ENCODE results near the gene MUCL1. TPM values are rescaled to one million over a fixed set of nuclear protein-coding genes. Genes with fewer than 3 reads are reported as not detected.

MUCL1 gene
- total and polyA plus RNA-seq, 2 of the 13 experiments (the other 11 are each of a cell fraction or from before 2014, with no cell fraction given), result not detected

GRCh38 chr12:54891717-54892478 lies 37.6 kb downstream of the MUCL1 start (continued):
- TF ChIP-seq HBP1 (CRISPR knock-in tag; IDR thresholded peaks at IDR 0.05; ENCODE audit: low read depth), result no peak
- TF ChIP-seq ZNF510 (CRISPR knock-in tag; IDR thresholded peaks at IDR 0.05; ENCODE audit: low read depth), result no peak
- no peak for TF ChIP-seq ZNF251 (CRISPR knock-in tag; IDR thresholded peaks at IDR 0.05)
- TF ChIP-seq, protein P1, sequence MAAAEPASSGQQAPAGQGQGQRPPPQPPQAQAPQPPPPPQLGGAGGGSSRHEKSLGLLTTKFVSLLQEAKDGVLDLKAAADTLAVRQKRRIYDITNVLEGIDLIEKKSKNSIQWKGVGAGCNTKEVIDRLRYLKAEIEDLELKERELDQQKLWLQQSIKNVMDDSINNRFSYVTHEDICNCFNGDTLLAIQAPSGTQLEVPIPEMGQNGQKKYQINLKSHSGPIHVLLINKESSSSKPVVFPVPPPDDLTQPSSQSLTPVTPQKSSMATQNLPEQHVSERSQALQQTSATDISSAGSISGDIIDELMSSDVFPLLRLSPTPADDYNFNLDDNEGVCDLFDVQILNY (CRISPR knock-in tag; conservative IDR thresholded peaks at IDR 0.05), result no peak
- no peak for TF ChIP-seq SRF (IDR thresholded peaks at IDR 0.05; ENCODE audit: low read depth, low read length)
- TF ChIP-seq TOPORS (CRISPR knock-in tag; IDR thresholded peaks at IDR 0.05), result no peak
- TF ChIP-seq AHR (CRISPR knock-in tag; IDR thresholded peaks at IDR 0.05), result no peak
- no peak for TF ChIP-seq ZBTB7B (CRISPR knock-in tag; IDR thresholded peaks at IDR 0.05)
- no peak for TF ChIP-seq JARID2 (CRISPR knock-in tag; IDR thresholded peaks at IDR 0.05; ENCODE audit: insufficient replicate concordance)
- TF ChIP-seq TBX2 (CRISPR knock-in tag; IDR thresholded peaks at IDR 0.05; ENCODE audit: borderline replicate concordance), result peak; percentile 57
- TF ChIP-seq, protein P2, sequence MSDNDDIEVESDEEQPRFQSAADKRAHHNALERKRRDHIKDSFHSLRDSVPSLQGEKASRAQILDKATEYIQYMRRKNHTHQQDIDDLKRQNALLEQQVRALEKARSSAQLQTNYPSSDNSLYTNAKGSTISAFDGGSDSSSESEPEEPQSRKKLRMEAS (IDR thresholded peaks at IDR 0.05), result peak; percentile 18; the same call in 1 of the 2 replicates
- no peak for TF ChIP-seq EED (CRISPR knock-in tag; IDR thresholded peaks at IDR 0.05)
- peak; percentile 98 for TF ChIP-seq NR2F6 (IDR thresholded peaks at IDR 0.05)
- peak; percentile 83 for TF ChIP-seq NR2F6 (CRISPR knock-in tag; IDR thresholded peaks at IDR 0.05)
- TF ChIP-seq, protein P3, sequence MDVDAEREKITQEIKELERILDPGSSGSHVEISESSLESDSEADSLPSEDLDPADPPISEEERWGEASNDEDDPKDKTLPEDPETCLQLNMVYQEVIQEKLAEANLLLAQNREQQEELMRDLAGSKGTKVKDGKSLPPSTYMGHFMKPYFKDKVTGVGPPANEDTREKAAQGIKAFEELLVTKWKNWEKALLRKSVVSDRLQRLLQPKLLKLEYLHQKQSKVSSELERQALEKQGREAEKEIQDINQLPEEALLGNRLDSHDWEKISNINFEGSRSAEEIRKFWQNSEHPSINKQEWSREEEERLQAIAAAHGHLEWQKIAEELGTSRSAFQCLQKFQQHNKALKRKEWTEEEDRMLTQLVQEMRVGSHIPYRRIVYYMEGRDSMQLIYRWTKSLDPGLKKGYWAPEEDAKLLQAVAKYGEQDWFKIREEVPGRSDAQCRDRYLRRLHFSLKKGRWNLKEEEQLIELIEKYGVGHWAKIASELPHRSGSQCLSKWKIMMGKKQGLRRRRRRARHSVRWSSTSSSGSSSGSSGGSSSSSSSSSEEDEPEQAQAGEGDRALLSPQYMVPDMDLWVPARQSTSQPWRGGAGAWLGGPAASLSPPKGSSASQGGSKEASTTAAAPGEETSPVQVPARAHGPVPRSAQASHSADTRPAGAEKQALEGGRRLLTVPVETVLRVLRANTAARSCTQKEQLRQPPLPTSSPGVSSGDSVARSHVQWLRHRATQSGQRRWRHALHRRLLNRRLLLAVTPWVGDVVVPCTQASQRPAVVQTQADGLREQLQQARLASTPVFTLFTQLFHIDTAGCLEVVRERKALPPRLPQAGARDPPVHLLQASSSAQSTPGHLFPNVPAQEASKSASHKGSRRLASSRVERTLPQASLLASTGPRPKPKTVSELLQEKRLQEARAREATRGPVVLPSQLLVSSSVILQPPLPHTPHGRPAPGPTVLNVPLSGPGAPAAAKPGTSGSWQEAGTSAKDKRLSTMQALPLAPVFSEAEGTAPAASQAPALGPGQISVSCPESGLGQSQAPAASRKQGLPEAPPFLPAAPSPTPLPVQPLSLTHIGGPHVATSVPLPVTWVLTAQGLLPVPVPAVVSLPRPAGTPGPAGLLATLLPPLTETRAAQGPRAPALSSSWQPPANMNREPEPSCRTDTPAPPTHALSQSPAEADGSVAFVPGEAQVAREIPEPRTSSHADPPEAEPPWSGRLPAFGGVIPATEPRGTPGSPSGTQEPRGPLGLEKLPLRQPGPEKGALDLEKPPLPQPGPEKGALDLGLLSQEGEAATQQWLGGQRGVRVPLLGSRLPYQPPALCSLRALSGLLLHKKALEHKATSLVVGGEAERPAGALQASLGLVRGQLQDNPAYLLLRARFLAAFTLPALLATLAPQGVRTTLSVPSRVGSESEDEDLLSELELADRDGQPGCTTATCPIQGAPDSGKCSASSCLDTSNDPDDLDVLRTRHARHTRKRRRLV (CRISPR knock-in tag; IDR thresholded peaks at IDR 0.05), result no peak
- peak; percentile 59; the same call in 1 of the 2 replicates for TF ChIP-seq SOX5 (CRISPR knock-in tag; IDR thresholded peaks at IDR 0.05; ENCODE audit: borderline replicate concordance)
- TF ChIP-seq U2AF1 (optimal IDR thresholded peaks at IDR 0.05; ENCODE audit: low read depth, low read length), result no peak
- no peak for TF ChIP-seq ZFP1 (CRISPR knock-in tag; IDR thresholded peaks at IDR 0.05)
- no peak for TF ChIP-seq ZNF691 (CRISPR knock-in tag; IDR thresholded peaks at IDR 0.05; ENCODE audit: borderline replicate concordance, low read depth)
- TF ChIP-seq KLF16 (CRISPR knock-in tag; IDR thresholded peaks at IDR 0.05), result no peak
- TF ChIP-seq, protein P4, sequence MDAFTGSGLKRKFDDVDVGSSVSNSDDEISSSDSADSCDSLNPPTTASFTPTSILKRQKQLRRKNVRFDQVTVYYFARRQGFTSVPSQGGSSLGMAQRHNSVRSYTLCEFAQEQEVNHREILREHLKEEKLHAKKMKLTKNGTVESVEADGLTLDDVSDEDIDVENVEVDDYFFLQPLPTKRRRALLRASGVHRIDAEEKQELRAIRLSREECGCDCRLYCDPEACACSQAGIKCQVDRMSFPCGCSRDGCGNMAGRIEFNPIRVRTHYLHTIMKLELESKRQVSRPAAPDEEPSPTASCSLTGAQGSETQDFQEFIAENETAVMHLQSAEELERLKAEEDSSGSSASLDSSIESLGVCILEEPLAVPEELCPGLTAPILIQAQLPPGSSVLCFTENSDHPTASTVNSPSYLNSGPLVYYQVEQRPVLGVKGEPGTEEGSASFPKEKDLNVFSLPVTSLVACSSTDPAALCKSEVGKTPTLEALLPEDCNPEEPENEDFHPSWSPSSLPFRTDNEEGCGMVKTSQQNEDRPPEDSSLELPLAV (CRISPR knock-in tag; conservative IDR thresholded peaks at IDR 0.05; ENCODE audit: low read depth), result no peak

All from HepG2 (cell line).